ENCODE results near the gene ARNT2.
A peak's percentile ranks its signal among the peaks of the same experiment; 100 is the strongest.

Gene ARNT2

GRCh38 chr15:80599359-80599758 is 195.2 kb downstream of the ARNT2 start:
- no peak for TF ChIP-seq CTCF (conservative IDR thresholded peaks at IDR 0.05; ENCODE audit: control insufficient read depth, insufficient read depth, low read depth, low read length)
- DNase-seq (ENCODE audit: low read depth), result peak; percentile 78
- no peak overlapping the region for H3K4me3 ChIP-seq (ENCODE audit: control insufficient read depth, low read depth, low read length)

GRCh38 chr15:80600626-80601025 is 196.4 kb downstream of the ARNT2 start:
- no peak for DNase-seq (ENCODE audit: low read depth)
- H3K4me3 ChIP-seq (ENCODE audit: control insufficient read depth, low read depth, low read length), result no peak overlapping the region
- TF ChIP-seq CTCF (conservative IDR thresholded peaks at IDR 0.05; ENCODE audit: control insufficient read depth, insufficient read depth, low read depth, low read length), result no peak

- no peak for DNase-seq (ENCODE audit: low read depth)
- TF ChIP-seq CTCF (conservative IDR thresholded peaks at IDR 0.05; ENCODE audit: control insufficient read depth, insufficient read depth, low read depth, low read length), result no peak
Measured at GRCh38 chr15:80601256-80601655, 197.1 kb downstream of the ARNT2 start.

GRCh38 chr15:80604583-80605575 is 200.7 kb downstream of the ARNT2 start:
- no peak overlapping the region for H3K4me3 ChIP-seq (ENCODE audit: control insufficient read depth, low read depth, low read length)
- DNase-seq (ENCODE audit: low read depth), result no peak
- no peak for TF ChIP-seq CTCF (conservative IDR thresholded peaks at IDR 0.05; ENCODE audit: control insufficient read depth, insufficient read depth, low read depth, low read length)

More at GRCh38 chr15:80601256-80601655, 197.1 kb downstream of the ARNT2 start:
- no peak overlapping the region for H3K4me3 ChIP-seq (ENCODE audit: control insufficient read depth, low read depth, low read length)

GRCh38 chr15:80605591-80606150 is 201.5 kb downstream of the ARNT2 start:
- DNase-seq (ENCODE audit: low read depth), result no peak
- no peak for TF ChIP-seq CTCF (conservative IDR thresholded peaks at IDR 0.05; ENCODE audit: control insufficient read depth, insufficient read depth, low read depth, low read length)
- no peak overlapping the region for H3K4me3 ChIP-seq (ENCODE audit: control insufficient read depth, low read depth, low read length)

GRCh38 chr15:80606511-80607071 is 202.4 kb downstream of the ARNT2 start:
- DNase-seq (ENCODE audit: low read depth), result no peak
- no peak for TF ChIP-seq CTCF (conservative IDR thresholded peaks at IDR 0.05; ENCODE audit: control insufficient read depth, insufficient read depth, low read depth, low read length)
- no peak overlapping the region for H3K4me3 ChIP-seq (ENCODE audit: control insufficient read depth, low read depth, low read length)

Measured in fibroblast of mammary gland (primary cell).